Lower lobe of right lung (tissue), 2 donors: ENCODE results near the gene ZDHHC3. TPM values are rescaled to one million over a fixed set of nuclear protein-coding genes. Genes with fewer than 3 reads are reported as not detected.

Source experiments
- ATAC-seq, 2 donors: fragments of 200-7000 bp; cut with Tn5 transposase; one replicate each; pipeline ENCODE4 v1.9.1; 2020 to 2022; ENCODE audit warnings: mild to moderate bottlenecking in 2 of 2, moderate library complexity in 2 of 2
- DNase-seq: peaks from one replicate; pipeline ENCODE4 v3.0.0-alpha.2; 2020
- H3K27ac ChIP-seq: fragments of 200-600 bp; one replicate; pipeline ENCODE4 v1.8.0; 2022
- H3K27me3 ChIP-seq: fragments of 200-600 bp; one replicate; pipeline ENCODE4 v1.8.0; 2022; ENCODE audit warnings: low read depth
- H3K36me3 ChIP-seq: fragments of 200-600 bp; one replicate; pipeline ENCODE4 v1.8.0; 2022; ENCODE audit warnings: mild to moderate bottlenecking
- H3K4me1 ChIP-seq: fragments of 200-600 bp; one replicate; pipeline ENCODE4 v1.8.0; 2022
- H3K4me3 ChIP-seq: fragments of 200-600 bp; one replicate; pipeline ENCODE4 v1.8.0; 2022; ENCODE audit warnings: mild to moderate bottlenecking
- H3K9me3 ChIP-seq: fragments of 200-600 bp; one replicate; pipeline ENCODE4 v1.8.0; 2022
- intact Hi-C: fragments of 100-400 bp; cut with DNase I; formaldehyde crosslinking; loops from one replicate; pipeline ENCODE4 v1.11.0; 2022
- total RNA-seq: library from RNA; stranded (reverse); fragmentation: NEBNext Ultra II Directional; extraction: Animal tissue kit (Norgen Biotek cat#: 25700); gene quantifications from one replicate; pipeline ENCODE4 v1.2.1, GENCODE V29; 2021
- TF ChIP-seq, protein P1 (sequence below): fragments of 200-600 bp; IDR thresholded peaks from one replicate; pipeline ENCODE4 v1.8.0; 2022; ENCODE audit warnings: antibody characterized with exemption, mild to moderate bottlenecking
- donor health status: DM: no; HTN: yes; CAD: no; lungs with severe emphysema.

ZDHHC3 gene
- total RNA-seq, 1 donor from 2014 or later, result 110 TPM

DNA sequence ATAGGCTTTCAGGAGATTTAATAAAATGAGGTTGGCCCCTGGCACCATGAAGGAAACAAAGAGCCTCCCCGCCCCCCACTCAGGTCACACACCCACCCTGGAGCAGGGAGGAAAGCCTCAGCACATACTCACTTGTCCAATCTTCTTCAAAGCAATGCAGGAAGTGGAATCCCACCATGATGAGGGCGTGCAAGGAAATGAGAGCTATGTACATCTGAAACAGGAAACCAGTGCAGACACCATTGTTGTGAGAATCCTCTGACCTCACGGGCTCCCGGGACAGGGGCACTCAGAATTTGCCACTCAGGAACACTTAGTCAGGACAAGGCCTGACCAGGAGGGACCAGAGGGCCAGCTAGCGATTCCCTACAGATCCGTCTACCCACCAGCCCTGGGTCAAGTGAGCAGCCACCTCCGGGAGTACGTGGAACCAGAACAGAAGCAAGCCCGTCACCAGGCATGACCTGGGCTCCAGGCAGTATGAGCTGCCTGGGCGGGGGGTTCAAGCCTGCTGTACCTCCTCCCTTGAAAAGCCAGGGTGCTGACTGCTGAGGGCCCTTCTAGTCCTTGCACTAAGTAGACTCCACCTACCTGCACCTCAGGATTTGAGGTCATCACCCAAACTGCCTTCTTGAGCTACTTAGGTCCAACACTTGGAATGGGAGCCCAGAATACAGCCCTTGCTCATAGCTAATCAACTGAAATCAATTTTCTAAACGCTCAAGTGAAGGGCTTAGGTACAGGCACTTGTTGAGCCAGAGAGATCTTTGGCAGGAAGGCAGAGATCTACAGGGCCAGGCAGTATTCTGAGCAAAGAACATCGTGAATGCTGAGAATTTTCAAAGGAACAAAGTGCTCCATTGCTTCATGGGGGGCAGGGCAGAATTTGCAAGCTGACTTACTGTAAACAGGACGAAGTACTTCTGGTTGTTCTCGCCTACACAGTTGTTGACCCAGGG lies 42.7 kb downstream of the ZDHHC3 start:
- Histone ChIP-seq H3K27ac (peak overlapping the region; percentile 31), H3K9me3 (no peaks in the 10 kb centered on the region), H3K4me1 (peaks cover 17% of the 10 kb centered on the region)

DNA sequence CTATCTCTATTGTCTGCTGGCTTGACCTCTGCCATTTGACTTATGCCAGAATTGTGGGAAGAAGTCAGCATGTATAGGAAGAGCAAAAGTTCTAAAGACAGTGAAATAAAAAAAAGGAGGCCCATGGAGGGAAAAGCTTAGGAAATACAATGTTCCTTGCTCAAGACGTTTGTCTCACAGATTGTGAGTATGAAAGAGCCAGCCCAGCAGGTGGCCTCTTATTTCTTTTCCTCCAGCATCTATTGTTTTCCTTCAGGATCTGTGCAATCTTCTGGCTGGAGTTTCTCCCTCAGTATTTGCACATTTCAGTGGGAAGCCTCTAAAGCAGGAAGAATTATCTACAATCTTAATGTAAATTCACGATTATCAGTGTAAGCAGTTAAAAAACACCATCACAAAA lies 43.7 kb downstream of the ZDHHC3 start:
- Histone ChIP-seq H3K36me3 (peaks cover 78% of the 10 kb centered on the region), H3K27ac (no peak overlapping the region), H3K9me3 (no peaks in the 10 kb centered on the region), H3K4me3 (no peak overlapping the region), H3K27me3 (no peaks in the 10 kb centered on the region), H3K4me1 (peaks cover 15% of the 10 kb centered on the region)
- TF ChIP-seq, protein P1, sequence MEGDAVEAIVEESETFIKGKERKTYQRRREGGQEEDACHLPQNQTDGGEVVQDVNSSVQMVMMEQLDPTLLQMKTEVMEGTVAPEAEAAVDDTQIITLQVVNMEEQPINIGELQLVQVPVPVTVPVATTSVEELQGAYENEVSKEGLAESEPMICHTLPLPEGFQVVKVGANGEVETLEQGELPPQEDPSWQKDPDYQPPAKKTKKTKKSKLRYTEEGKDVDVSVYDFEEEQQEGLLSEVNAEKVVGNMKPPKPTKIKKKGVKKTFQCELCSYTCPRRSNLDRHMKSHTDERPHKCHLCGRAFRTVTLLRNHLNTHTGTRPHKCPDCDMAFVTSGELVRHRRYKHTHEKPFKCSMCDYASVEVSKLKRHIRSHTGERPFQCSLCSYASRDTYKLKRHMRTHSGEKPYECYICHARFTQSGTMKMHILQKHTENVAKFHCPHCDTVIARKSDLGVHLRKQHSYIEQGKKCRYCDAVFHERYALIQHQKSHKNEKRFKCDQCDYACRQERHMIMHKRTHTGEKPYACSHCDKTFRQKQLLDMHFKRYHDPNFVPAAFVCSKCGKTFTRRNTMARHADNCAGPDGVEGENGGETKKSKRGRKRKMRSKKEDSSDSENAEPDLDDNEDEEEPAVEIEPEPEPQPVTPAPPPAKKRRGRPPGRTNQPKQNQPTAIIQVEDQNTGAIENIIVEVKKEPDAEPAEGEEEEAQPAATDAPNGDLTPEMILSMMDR, result no peak
- ATAC-seq (no peak), DNase-seq (no peak)
- intact Hi-C loops, result no loop called here

More for the DNA sequence above, 42.7 kb downstream of the ZDHHC3 start:
- Histone ChIP-seq H3K4me3 (no peak overlapping the region), H3K27me3 (no peaks in the 10 kb centered on the region), H3K36me3 (peaks cover 76% of the 10 kb centered on the region)
- ATAC-seq, result peak; percentile 30 to 80
- TF ChIP-seq, protein P1, result no peak
- intact Hi-C loops, result no loop called here
- no peak for DNase-seq

DNA sequence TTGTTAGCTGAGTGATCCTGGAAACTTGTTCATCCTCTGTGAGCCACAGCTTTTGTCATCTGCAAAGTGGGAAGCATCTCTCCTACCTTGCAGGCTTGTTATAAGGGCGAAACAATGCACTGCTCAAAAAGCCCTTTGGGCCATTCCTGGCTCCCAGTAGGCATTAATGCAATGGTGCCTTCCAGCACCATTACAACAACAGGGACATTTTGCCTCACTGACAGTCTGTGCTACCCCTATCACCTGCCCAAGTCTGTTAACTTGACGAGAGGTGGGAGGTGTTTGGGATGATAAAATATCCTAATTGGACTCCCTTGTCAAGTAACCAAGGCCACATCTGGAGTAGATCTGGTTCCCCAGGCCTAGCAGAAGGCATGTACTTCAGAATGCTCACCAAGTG lies 44.2 kb downstream of the ZDHHC3 start:
- TF ChIP-seq, protein P1, result no peak
- Histone ChIP-seq H3K4me3 (no peak overlapping the region), H3K27ac (no peak overlapping the region), H3K9me3 (no peaks in the 10 kb centered on the region), H3K36me3 (peaks cover 77% of the 10 kb centered on the region), H3K4me1 (peaks cover 15% of the 10 kb centered on the region), H3K27me3 (no peaks in the 10 kb centered on the region)
- DNase-seq (no peak), ATAC-seq (no peak)
- intact Hi-C loops, result no loop called here

DNA sequence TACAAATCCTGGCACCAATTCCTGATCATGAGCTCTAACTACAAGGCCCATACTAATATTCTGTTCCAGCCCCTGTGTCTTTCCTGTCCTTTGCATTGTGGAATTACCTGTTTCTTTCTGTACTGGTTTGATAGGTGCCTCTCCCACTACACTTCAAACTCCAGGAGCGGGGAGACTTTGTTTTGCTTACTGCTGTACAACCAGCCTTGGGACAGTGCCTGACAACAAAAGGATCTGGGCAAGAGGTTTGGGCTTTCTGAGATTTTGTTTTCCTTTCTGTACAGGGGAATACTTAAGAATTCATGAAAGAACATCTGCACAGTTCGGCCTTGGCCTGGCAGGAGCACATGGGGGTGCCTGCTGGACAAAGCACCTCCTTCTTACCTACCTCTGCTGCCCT lies 45.1 kb downstream of the ZDHHC3 start:
- peaks cover 15% of the 10 kb centered on the region for H3K4me1 ChIP-seq
- intact Hi-C loops, result no loop called here
- H3K36me3 ChIP-seq, result peaks cover 86% of the 10 kb centered on the region
- no peak overlapping the region for H3K27ac ChIP-seq
- no peaks in the 10 kb centered on the region for H3K27me3 ChIP-seq
- ATAC-seq (peak; percentile 7 to 37), DNase-seq (no peak)
- no peak overlapping the region for H3K4me3 ChIP-seq
- TF ChIP-seq, protein P1, result no peak
- no peaks in the 10 kb centered on the region for H3K9me3 ChIP-seq

DNA sequence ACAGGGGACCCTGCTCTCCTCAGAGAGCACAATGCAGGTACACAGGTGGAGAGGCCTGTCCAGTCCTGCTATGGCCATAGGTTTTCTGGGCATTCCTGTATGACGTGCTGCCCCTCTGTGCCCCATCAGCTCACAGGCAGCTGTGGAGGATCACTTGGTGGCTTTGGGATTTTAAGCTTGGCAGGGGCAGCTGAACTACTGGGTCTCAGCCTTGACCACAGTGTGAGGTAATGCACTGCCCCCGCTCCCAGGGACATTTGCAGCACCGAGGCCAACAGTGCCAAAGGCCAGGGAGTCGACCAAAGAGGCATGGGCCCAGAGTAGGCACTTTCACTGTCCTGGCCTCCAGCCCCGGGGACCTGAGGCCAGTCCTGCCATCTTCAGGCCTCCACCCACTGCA lies 46.2 kb downstream of the ZDHHC3 start:
- Histone ChIP-seq H3K27ac (no peak overlapping the region), H3K27me3 (no peaks in the 10 kb centered on the region), H3K4me3 (no peak overlapping the region), H3K36me3 (peaks cover 89% of the 10 kb centered on the region), H3K4me1 (peaks cover 16% of the 10 kb centered on the region), H3K9me3 (no peaks in the 10 kb centered on the region)
- TF ChIP-seq, protein P1, result no peak
- intact Hi-C loops, result no loop called here
- DNase-seq (no peak), ATAC-seq (no peak)
